Measurements from ENCODE around the gene POP7. TPM values are rescaled to one million over a fixed set of nuclear protein-coding genes. Genes with fewer than 3 reads are reported as not detected.
"Not testable (repeated sequence)": the region's sequence is repeated elsewhere in the genome, so short reads cannot be mapped to it uniquely, and the experiment has no call there.

Gene POP7
- 29.7 and 72.8 TPM in 2 replicates for total RNA-seq (2014; rRNA removed; shearing (Covaris generic); ENCODE audit: low replicate concordance)

GRCh38 chr7:100705753-100706671 lies at the start of gene POP7:
Gene POP7 (plus strand): TSS chr7:100706121. CDS start chr7:100706831, 710 bp downstream.
- H2AFZ ChIP-seq (ENCODE audit: low read length), result peak within 1 kb of the TSS; percentile 93
- no peaks in the 10 kb centered on the region for H3K27me3 ChIP-seq (ENCODE audit: low read length)
- H3K36me3 ChIP-seq (ENCODE audit: insufficient read depth, low read length), result peaks cover 7% of the 10 kb centered on the region; the same call in 1 of the 2 replicates
- H3K27ac ChIP-seq (ENCODE audit: low read length), result peak within 1 kb of the TSS; percentile 72
- H3K9me2 ChIP-seq (replicated peaks; ENCODE audit: insufficient read depth, low read length), result no peaks in the 10 kb centered on the region
- H3K4me1 ChIP-seq (ENCODE audit: low read length), result peaks cover 20% of the 10 kb centered on the region
- no peaks in the 10 kb centered on the region for H3K9me3 ChIP-seq (ENCODE audit: low read length)
- H4K20me1 ChIP-seq (ENCODE audit: insufficient read depth, low read depth, low read length), result peaks cover 9% of the 10 kb centered on the region; the same call in 1 of the 2 replicates
- peaks cover 22% of the 10 kb centered on the region for H3K79me2 ChIP-seq (ENCODE audit: low read length)
- DNase-seq, result peak; percentile 100
- H3K4me2 ChIP-seq (ENCODE audit: low read depth, low read length, poor library complexity, severe bottlenecking), result peak within 1 kb of the TSS; percentile 95
- peak within 1 kb of the TSS; percentile 100 for H3K9ac ChIP-seq (ENCODE audit: low read length)
- peak within 1 kb of the TSS; percentile 100 for H3K4me3 ChIP-seq (ENCODE audit: low read length)

- not testable (repeated sequence) for H3K9ac ChIP-seq (ENCODE audit: low read length); H3K27me3 ChIP-seq (ENCODE audit: low read length); H3K4me1 ChIP-seq (ENCODE audit: low read length); H3K79me2 ChIP-seq (ENCODE audit: low read length); DNase-seq; H4K20me1 ChIP-seq (ENCODE audit: insufficient read depth, low read depth, low read length); H3K4me3 ChIP-seq (ENCODE audit: low read length); H3K9me3 ChIP-seq (ENCODE audit: low read length); H3K36me3 ChIP-seq (ENCODE audit: insufficient read depth, low read length); H2AFZ ChIP-seq (ENCODE audit: low read length); H3K4me2 ChIP-seq (ENCODE audit: low read depth, low read length, poor library complexity, severe bottlenecking); H3K27ac ChIP-seq (ENCODE audit: low read length); H3K9me2 ChIP-seq (replicated peaks; ENCODE audit: insufficient read depth, low read length)
Observed at GRCh38 chr7:100662194-100662776, 43.6 kb upstream of the POP7 start.

- Histone ChIP-seq H3K36me3 (ENCODE audit: insufficient read depth, low read length) (no peaks in the 10 kb centered on the region), H3K9ac (ENCODE audit: low read length) (no peak overlapping the region), H3K4me2 (ENCODE audit: low read depth, low read length, poor library complexity, severe bottlenecking) (no peak overlapping the region), H3K9me2 (replicated peaks; ENCODE audit: insufficient read depth, low read length) (no peaks in the 10 kb centered on the region), H3K79me2 (ENCODE audit: low read length) (no peaks in the 10 kb centered on the region), H3K4me1 (ENCODE audit: low read length) (no peaks in the 10 kb centered on the region), H3K27me3 (ENCODE audit: low read length) (no peaks in the 10 kb centered on the region), H4K20me1 (ENCODE audit: insufficient read depth, low read depth, low read length) (no peaks in the 10 kb centered on the region), H2AFZ (ENCODE audit: low read length) (no peak overlapping the region), H3K4me3 (ENCODE audit: low read length) (no peak overlapping the region), H3K9me3 (ENCODE audit: low read length) (no peaks in the 10 kb centered on the region), H3K27ac (ENCODE audit: low read length) (no peak overlapping the region)
- DNase-seq, result no peak
Observed at GRCh38 chr7:100665168-100665726, 40.7 kb upstream of the POP7 start.

- Histone ChIP-seq H3K4me2 (ENCODE audit: low read depth, low read length, poor library complexity, severe bottlenecking) (no peak overlapping the region), H3K36me3 (ENCODE audit: insufficient read depth, low read length) (no peaks in the 10 kb centered on the region), H3K9ac (ENCODE audit: low read length) (no peak overlapping the region), H3K9me3 (ENCODE audit: low read length) (no peaks in the 10 kb centered on the region), H4K20me1 (ENCODE audit: insufficient read depth, low read depth, low read length) (no peaks in the 10 kb centered on the region), H3K9me2 (replicated peaks; ENCODE audit: insufficient read depth, low read length) (no peaks in the 10 kb centered on the region), H3K79me2 (ENCODE audit: low read length) (no peaks in the 10 kb centered on the region), H3K4me1 (ENCODE audit: low read length) (no peaks in the 10 kb centered on the region), H3K27me3 (ENCODE audit: low read length) (no peaks in the 10 kb centered on the region), H3K27ac (ENCODE audit: low read length) (no peak overlapping the region), H3K4me3 (ENCODE audit: low read length) (no peak overlapping the region), H2AFZ (ENCODE audit: low read length) (no peak overlapping the region)
- DNase-seq, result no peak
Observed at GRCh38 chr7:100667331-100668068, 38.4 kb upstream of the POP7 start.

GRCh38 chr7:100668069-100668449 lies 37.9 kb upstream of the POP7 start:
- Histone ChIP-seq H4K20me1 (ENCODE audit: insufficient read depth, low read depth, low read length) (no peaks in the 10 kb centered on the region), H3K4me3 (ENCODE audit: low read length) (no peak overlapping the region), H2AFZ (ENCODE audit: low read length) (no peak overlapping the region), H3K4me2 (ENCODE audit: low read depth, low read length, poor library complexity, severe bottlenecking) (no peak overlapping the region), H3K79me2 (ENCODE audit: low read length) (no peaks in the 10 kb centered on the region), H3K27me3 (ENCODE audit: low read length) (no peaks in the 10 kb centered on the region), H3K36me3 (ENCODE audit: insufficient read depth, low read length) (no peaks in the 10 kb centered on the region), H3K9ac (ENCODE audit: low read length) (no peak overlapping the region), H3K4me1 (ENCODE audit: low read length) (peaks cover 2% of the 10 kb centered on the region; the same call in 1 of the 2 replicates), H3K9me3 (ENCODE audit: low read length) (no peaks in the 10 kb centered on the region), H3K27ac (ENCODE audit: low read length) (no peak overlapping the region), H3K9me2 (replicated peaks; ENCODE audit: insufficient read depth, low read length) (no peaks in the 10 kb centered on the region)
- DNase-seq, result no peak

GRCh38 chr7:100669106-100669505 lies 36.8 kb upstream of the POP7 start:
- H3K4me3 ChIP-seq (ENCODE audit: low read length); H4K20me1 ChIP-seq (ENCODE audit: insufficient read depth, low read depth, low read length); H3K9ac ChIP-seq (ENCODE audit: low read length); DNase-seq; H3K4me1 ChIP-seq (ENCODE audit: low read length); H3K4me2 ChIP-seq (ENCODE audit: low read depth, low read length, poor library complexity, severe bottlenecking); H3K27ac ChIP-seq (ENCODE audit: low read length); H3K9me3 ChIP-seq (ENCODE audit: low read length); H3K79me2 ChIP-seq (ENCODE audit: low read length); H2AFZ ChIP-seq (ENCODE audit: low read length); H3K27me3 ChIP-seq (ENCODE audit: low read length); H3K36me3 ChIP-seq (ENCODE audit: insufficient read depth, low read length); H3K9me2 ChIP-seq (replicated peaks; ENCODE audit: insufficient read depth, low read length): not testable (repeated sequence)

GRCh38 chr7:100670074-100670473 lies 35.8 kb upstream of the POP7 start:
- Histone ChIP-seq H3K4me1 (ENCODE audit: low read length) (peaks cover 3% of the 10 kb centered on the region; the same call in 1 of the 2 replicates), H3K36me3 (ENCODE audit: insufficient read depth, low read length) (no peaks in the 10 kb centered on the region), H4K20me1 (ENCODE audit: insufficient read depth, low read depth, low read length) (0 out of 2 replicates have a peak, but pooled peaks cover 4% of the 10 kb centered on the region), H3K9me2 (replicated peaks; ENCODE audit: insufficient read depth, low read length) (no peaks in the 10 kb centered on the region), H3K27ac (ENCODE audit: low read length) (no peak overlapping the region), H3K79me2 (ENCODE audit: low read length) (peaks cover 12% of the 10 kb centered on the region), H3K4me3 (ENCODE audit: low read length) (no peak overlapping the region), H2AFZ (ENCODE audit: low read length) (no peak overlapping the region), H3K4me2 (ENCODE audit: low read depth, low read length, poor library complexity, severe bottlenecking) (no peak overlapping the region), H3K9me3 (ENCODE audit: low read length) (no peaks in the 10 kb centered on the region), H3K27me3 (ENCODE audit: low read length) (no peaks in the 10 kb centered on the region), H3K9ac (ENCODE audit: low read length) (no peak overlapping the region)
- no peak for DNase-seq

Measured in Karpas-422 (cell line).